Stimulated activated naive CD8-positive, alpha-beta T cell treated with anti-CD3 and anti-CD28 coated beads, Interleukin-15, amount 100 ng/mL, for 72 hours (primary cell): ENCODE results near the gene FBXO11.
"Not testable (repeated sequence)": the region's sequence is repeated elsewhere in the genome, so short reads cannot be mapped to it uniquely, and the experiment has no call there.

Experiments
- ATAC-seq: fragments of 150-1000 bp; cut with Tn5 transposase; 2 replicates; pipeline ENCODE4 v1.10.0; 2021; ENCODE audit warnings: mild to moderate bottlenecking, moderate library complexity
- DNase-seq, 2 donors: peaks; one replicate each; pipeline ENCODE4 v3.0.0; 2021 to 2022
- H3K27ac Mint-ChIP-seq, 2 donors: one replicate each; pipeline ENCODE4 v1.8.0; 2022; ENCODE audit warnings: mild to moderate bottlenecking in 2 of 2, mixed read lengths in 2 of 2, moderate library complexity in 2 of 2
- H3K27me3 Mint-ChIP-seq: one replicate; pipeline ENCODE4 v1.8.0; 2022; ENCODE audit warnings: mixed read lengths
- H3K4me1 Mint-ChIP-seq: one replicate; pipeline ENCODE4 v1.8.0; 2022; ENCODE audit warnings: mild to moderate bottlenecking, mixed read lengths
- H3K4me3 Mint-ChIP-seq, 2 donors: one replicate each; pipeline ENCODE4 v1.8.0; 2022; ENCODE audit warnings: mild to moderate bottlenecking in 2 of 2, mixed read lengths in 2 of 2, moderate library complexity in 1 of 2
- H3K9me3 Mint-ChIP-seq, 2 donors: one replicate each; pipeline ENCODE4 v1.8.0; 2022; ENCODE audit warnings: mixed read lengths in 2 of 2

Gene FBXO11

DNA sequence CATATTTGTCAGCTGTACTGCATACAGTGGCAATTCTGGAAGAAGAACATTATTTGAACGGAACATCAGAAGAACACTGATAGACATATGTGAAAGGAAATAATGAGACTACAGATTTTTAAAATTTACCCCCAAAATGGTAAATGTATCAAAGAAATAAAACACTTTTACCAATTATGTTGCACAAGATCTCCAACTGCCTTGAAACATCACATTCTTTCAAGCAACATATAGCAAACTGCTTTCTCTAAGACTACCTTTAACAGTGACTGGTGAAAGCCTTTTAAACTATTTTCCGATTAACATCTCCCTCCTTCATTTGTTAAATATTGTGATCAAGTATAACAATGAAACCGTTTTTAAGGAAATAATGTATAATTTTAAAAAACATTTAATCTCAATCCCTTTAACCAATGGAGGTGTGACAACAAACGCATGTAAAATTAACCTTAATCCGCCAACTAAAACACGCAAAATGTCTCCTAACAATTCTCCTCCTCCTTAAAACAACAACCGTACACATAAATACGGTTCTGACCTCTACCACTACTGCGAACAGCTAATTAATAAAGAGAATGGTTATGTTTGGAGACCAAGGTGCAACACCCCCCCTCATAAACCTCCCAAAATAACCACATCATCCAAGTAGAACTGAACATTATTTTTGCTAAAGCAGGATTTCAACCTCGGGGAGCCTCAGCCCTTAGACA lies 2.4 kb downstream of the FBXO11 start:
- ATAC-seq: no peak
- H3K27ac Mint-ChIP-seq: peak overlapping the region; percentile 93 to 97
- no peaks in the 10 kb centered on the region for H3K9me3 Mint-ChIP-seq
- no peak for DNase-seq
- peak overlapping the region; percentile 84 to 95 for H3K4me3 Mint-ChIP-seq
- H3K4me1 Mint-ChIP-seq: peaks cover 34% of the 10 kb centered on the region
- H3K27me3 Mint-ChIP-seq: no peaks in the 10 kb centered on the region

DNA sequence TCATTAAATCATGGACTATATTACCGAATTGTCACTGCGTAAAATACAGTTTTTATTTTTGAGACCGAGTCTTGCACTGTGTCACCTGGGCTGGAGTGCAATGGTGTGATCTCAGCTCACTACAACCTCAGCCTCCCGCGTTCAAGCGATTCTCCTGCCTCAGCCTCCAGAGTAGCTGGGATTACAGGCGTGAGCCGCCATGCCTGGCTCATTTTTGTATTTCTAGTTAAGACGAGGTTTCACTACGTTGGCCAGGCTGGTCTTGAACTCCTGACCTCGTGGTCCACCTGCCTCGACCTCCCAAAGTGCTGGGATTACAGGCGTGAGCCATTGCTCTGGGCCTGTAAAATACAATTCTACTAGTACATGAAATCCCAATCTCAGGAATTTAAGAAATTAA lies 4.4 kb downstream of the FBXO11 start:
- peaks cover 45% of the 10 kb centered on the region for H3K4me1 Mint-ChIP-seq

DNA sequence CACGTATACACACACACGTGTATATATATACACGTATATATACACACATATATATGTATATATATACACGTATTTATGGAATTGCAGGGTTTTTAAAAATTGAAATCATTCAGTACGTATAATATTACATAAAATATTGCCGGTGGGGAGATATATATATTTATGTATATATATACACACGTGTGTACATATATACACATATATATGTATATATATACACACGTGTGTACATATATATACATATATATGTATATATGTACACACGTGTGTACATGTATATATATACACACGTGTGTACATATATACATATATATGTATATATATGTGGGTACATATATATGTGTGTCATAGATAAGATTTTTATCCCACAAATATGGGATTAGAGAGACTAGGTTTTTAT lies 5.4 kb downstream of the FBXO11 start:
- ATAC-seq: no peak
- H3K4me1 Mint-ChIP-seq: peaks cover 56% of the 10 kb centered on the region
- no peaks in the 10 kb centered on the region for H3K9me3 Mint-ChIP-seq
- no peak overlapping the region for H3K27ac Mint-ChIP-seq
- H3K4me3 Mint-ChIP-seq: no peak overlapping the region
- DNase-seq: no peak
- H3K27me3 Mint-ChIP-seq: no peaks in the 10 kb centered on the region

More for the DNA sequence above, 4.4 kb downstream of the FBXO11 start:
- not testable (repeated sequence) for H3K27me3 Mint-ChIP-seq, DNase-seq, H3K27ac Mint-ChIP-seq, H3K4me3 Mint-ChIP-seq, ATAC-seq, H3K9me3 Mint-ChIP-seq

DNA sequence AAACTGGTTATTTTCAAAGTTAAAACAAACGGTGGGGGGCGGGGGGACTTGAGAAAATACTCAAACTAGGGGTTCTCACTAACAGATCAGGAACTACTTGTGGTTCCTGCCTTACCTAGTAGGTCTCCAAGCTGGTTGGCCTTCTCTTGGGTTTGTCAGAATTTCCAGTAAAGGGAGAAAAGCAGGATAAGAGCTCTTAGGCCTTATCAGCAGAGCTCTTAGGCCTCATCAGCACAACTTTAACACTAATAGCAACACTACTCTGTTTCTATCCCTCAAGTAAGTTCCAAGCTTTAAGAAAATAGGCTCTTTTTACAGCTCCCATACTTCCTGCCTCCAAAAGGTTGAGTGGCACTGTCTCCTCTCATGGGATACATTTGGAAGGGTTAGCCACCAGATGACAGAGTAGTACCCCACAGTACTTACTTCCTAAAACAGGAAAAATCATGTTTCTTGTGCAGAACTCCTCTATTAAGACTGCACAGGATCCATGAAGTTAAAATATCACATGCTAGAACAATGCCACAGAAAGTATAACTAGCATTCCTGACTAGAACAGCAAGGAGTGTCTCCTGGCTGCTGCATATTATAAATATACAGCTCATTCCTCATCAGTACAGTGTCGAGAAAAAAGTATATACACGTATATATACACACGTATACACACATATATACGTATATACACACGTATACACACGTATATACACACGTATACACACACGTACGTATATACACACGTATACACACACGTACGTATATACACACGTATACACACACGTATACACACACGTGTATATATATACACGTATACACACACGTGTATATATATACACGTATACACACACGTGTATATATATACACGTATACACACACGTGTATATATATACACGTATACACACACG lies 6.1 kb downstream of the FBXO11 start:
- Mint-ChIP-seq H3K9me3 (no peaks in the 10 kb centered on the region), H3K27me3 (no peaks in the 10 kb centered on the region), H3K4me3 (peak overlapping the region in 1 of 2 donors; percentile 58), H3K4me1 (peaks cover 62% of the 10 kb centered on the region), H3K27ac (no peak overlapping the region)
- no peak for DNase-seq
- no peak for ATAC-seq

DNA sequence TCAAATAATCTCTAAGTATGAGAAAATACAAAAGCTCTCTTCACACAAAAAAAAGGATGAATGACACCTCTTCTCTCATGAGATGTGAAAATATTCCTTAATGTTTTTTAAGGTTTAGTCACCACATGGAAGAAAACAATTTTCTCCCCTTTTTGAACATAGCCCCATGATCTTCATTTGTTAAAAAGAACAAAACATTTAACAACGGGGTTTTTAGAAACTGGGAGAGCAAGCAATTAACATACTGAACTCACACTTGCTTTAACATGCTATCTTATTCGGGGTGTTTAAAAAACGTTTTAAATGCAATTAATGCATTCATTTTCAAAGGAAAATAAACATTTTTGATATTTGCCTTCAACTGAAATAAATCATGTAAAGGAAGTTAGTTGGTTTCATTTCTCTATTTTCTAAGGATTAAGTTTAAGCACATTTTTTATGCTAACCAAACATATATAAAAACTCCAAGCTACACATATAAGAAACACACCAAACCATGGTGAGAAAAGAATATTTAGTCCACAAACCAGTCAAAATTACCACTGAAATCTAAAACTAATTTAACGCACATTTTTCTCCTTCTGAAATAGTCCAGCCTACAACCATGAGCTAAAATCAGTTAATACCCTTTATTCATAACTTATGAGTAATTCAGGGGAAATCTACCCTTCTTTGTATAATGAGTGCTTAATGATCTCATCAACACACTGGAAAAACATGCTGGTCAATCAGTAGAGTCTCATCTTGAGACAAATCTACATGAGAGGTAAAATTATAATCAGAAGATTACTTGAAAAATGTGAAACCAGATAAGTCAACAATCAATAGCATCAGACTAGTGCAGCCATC lies 8.2 kb downstream of the FBXO11 start:
- DNase-seq (no peak), ATAC-seq (peak; percentile 90)
- peak overlapping the region; percentile 55 to 56 for H3K4me3 Mint-ChIP-seq
- H3K27me3 Mint-ChIP-seq: no peaks in the 10 kb centered on the region
- H3K27ac Mint-ChIP-seq: peak overlapping the region in 1 of 2 donors; percentile 75
- peaks cover 72% of the 10 kb centered on the region for H3K4me1 Mint-ChIP-seq
- H3K9me3 Mint-ChIP-seq: no peaks in the 10 kb centered on the region

DNA sequence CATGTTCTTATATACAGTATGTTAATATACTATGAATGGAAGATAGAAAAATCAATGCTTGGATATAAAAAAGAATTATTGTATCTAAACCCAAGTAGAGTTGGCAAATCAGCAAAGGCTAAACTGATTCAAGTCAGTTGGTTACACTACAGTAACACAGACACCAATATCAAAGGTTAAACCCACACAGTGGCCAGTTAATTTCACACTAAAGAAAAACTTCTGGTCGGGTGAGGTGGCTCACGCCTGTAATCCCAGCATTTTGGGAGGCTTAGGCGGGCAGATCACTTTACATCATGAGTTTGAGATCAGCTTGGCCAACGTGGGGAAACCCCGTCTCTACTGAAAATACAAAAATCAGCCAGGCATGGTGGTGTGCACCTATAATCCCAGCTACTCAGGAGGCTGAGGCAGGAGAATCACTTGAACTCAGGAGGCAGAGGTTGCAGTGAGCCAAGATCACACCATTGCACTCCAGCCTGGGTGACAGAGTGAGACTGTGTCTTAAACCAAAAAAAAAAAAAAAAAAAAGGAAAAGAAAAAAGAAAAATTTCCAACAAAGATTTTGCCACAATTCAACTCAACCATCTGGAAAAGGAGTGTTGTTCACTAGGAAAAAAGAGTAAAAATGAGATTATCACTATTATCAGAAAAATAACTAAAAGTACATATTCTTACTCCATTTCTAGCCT lies 9.0 kb downstream of the FBXO11 start:
- not testable (repeated sequence) for ATAC-seq, DNase-seq
- peak overlapping the region; percentile 55 to 56 for H3K4me3 Mint-ChIP-seq

DNA sequence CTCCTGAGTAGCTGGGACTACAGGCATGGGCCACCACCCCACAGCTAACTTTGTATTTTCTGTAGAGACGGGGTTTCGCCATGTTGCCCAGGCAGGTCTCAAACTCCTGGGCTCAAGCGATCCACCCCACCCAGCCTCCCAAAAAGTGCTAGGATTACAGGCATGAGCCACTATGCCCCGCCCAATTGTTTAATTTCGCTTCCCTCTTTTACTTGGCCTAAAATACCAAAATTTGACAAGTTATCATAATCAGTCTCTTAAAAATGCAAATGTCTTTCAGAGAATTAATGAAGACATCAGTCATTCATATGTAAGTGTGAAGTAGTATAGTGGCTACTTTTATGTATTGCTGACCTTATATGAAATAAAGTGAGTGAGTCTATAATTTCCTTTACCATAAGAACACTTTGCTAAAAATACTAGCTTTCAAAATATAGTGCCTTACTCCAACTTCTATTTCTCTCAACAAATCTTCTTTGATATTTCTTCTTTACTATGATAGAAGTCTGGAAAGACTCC lies 9.8 kb downstream of the FBXO11 start:
- Mint-ChIP-seq H3K4me1 (peaks cover 74% of the 10 kb centered on the region), H3K27ac (peak overlapping the region in 1 of 2 donors; percentile 86), H3K27me3 (no peaks in the 10 kb centered on the region), H3K9me3 (no peaks in the 10 kb centered on the region), H3K4me3 (peak overlapping the region; percentile 9 to 45)
- ATAC-seq: no peak
- no peak for DNase-seq

More for the DNA sequence above, 9.0 kb downstream of the FBXO11 start:
- not testable (repeated sequence) for H3K27me3 Mint-ChIP-seq, H3K9me3 Mint-ChIP-seq
- Mint-ChIP-seq H3K4me1 (peaks cover 73% of the 10 kb centered on the region), H3K27ac (peak overlapping the region in 1 of 2 donors; percentile 87)

DNA sequence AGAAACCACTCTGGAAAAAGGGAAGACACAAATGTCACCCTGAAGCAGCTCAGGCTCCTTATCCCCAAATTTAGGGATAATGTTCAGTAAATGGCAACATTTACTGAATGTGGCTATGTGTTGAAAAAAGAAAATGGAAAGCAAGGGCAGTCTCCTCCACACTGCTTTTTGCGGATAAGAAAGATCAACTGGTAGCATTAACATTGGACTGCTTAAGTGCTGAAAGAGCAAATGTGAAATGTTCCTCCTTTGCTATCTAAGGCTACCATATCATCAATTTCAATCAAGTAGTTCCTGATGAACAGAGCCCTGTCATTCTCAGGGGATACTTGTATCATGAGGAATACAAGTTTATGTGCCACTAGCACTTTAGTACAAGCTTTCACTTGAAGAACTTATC lies 12.5 kb downstream of the FBXO11 start:
- DNase-seq: no peak
- Mint-ChIP-seq H3K27ac (no peak overlapping the region), H3K9me3 (no peaks in the 10 kb centered on the region), H3K4me1 (peaks cover 80% of the 10 kb centered on the region), H3K4me3 (no peak overlapping the region), H3K27me3 (no peaks in the 10 kb centered on the region)
- ATAC-seq: no peak

DNA sequence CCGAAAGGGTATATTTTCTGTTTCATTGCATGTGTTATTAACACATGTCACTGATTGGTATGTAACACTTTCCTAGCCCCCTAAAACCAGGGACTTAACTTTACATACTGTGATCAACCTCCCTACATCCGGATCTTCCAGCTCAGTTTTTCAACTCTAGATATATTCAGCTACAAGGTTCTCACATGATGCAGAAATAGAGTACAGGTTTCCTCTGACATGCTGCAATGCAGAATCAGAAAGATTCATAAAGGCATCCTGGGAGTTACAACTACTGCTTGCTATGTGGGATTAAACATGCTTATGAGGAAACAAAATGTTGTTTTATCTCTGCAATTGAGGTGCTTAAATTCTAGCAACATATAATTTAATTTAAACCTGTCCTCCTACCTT lies 14.0 kb downstream of the FBXO11 start:
- ATAC-seq: no peak
- Mint-ChIP-seq H3K4me3 (peak overlapping the region in 1 of 2 donors; percentile 2), H3K27me3 (no peaks in the 10 kb centered on the region), H3K4me1 (peaks cover 75% of the 10 kb centered on the region), H3K9me3 (no peaks in the 10 kb centered on the region), H3K27ac (no peak overlapping the region)
- DNase-seq: no peak

DNA sequence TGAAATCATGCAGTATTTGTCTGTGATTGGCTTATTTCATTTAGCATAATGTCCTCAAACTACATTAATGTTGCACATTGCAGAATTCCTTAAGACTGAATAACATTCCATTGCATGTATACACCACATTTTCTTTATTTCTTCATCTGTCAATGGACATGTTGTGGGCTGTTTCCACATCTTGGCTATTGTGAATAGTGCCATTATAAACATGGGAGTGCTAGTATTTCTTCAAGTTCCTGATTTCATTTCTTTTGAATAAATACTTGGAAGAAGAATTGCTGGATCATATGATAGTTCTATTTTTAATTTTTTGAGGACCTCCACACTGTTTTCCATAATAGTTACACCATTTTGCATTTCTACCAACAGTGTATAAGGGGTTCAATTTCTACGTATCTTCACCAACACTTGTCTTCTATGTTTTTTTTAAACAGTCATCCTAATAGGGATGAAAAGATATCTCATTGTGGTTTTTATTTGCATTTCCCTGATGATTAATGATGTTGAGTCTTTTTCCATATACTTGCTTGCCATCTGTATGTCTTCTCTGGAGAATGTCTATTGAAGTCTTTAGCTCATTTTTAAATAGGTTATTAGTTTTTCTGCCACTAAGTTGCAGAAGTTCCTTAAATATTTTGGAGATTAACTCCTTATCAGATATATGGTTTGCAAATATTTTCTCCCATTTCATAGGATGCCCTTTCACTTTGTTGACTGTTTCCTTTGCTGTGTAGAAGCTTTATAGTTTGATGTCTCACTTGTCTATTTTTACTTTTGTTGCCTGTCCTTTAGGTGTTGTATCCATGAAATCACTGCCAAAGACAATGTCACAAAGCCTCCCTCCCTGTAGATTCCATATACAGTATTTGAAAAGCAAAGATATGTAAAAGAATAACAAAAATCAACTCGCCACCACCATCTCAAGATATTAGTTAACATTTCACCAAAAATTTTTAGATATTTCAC lies 14.6 kb downstream of the FBXO11 start:
- peaks cover 69% of the 10 kb centered on the region for H3K4me1 Mint-ChIP-seq
- H3K27ac Mint-ChIP-seq: no peak overlapping the region
- no peaks in the 10 kb centered on the region for H3K9me3 Mint-ChIP-seq
- H3K4me3 Mint-ChIP-seq: peak overlapping the region in 1 of 2 donors; percentile 2
- no peaks in the 10 kb centered on the region for H3K27me3 Mint-ChIP-seq
- ATAC-seq: no peak
- DNase-seq: no peak

DNA sequence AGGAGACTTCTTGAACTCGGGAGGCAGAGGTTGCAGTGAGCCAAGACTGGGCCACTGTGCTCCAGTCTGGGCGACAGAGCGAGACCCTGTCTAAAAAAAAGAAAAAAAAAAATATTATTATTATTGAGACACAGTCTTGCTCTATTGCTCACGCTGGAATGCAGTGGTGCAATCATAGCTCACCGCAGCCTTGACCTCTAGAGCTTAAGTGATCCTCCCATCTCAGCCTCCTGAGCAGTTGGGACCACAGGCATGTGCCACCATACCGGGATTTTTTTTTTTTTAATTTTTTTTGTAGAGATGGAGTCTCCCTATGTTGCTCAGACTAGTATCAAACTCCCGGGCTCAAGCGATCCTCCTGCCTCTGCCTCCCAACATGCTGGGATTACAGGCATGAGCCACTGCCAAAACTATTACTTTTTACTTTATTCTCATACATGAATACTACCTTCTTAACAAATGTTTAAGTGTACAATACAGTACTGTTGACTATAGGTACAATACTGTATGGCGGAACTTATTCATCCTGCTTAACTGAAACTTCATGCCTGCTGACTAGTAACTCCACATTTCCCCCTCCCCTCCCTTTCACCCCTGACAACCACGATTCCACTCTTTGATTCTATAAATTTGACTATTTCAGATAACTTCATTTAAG lies 15.5 kb downstream of the FBXO11 start:
- Mint-ChIP-seq H3K4me1 (peaks cover 62% of the 10 kb centered on the region), H3K27ac (no peak overlapping the region), H3K9me3 (no peaks in the 10 kb centered on the region), H3K4me3 (no peak overlapping the region), H3K27me3 (no peaks in the 10 kb centered on the region)
- ATAC-seq: no peak
- no peak for DNase-seq

DNA sequence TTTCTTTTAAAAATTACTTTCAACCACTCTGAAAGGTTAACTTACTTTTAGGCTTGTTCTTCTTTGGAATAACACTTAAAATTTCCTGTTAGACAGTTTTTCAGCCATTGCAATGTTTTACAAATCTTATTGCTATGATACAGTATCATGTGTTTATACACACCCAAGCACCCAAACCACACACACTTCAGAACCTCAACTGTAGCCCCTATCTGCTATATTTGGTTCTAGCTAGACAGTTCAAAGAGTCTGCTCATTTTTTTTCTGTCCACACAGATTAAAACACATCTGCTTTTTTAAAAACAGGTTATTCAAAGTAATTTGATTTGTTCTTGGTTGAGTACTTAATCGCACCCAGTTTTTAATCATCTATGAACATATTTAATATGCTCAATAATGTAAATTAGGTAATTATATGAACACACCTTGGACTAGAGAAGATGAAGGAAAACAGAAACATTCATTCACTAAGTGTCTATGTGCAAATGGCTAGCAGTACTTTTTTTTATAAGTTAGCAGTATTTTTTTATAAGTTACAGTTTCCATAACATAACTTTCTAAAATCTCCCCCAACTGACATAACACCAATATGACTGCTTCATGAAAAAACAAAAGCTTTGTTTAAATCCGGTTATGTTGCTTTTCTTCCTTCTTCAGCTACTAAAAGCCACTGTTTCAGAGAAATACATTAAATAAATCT lies 17.6 kb downstream of the FBXO11 start:
- Mint-ChIP-seq H3K4me1 (peaks cover 53% of the 10 kb centered on the region), H3K9me3 (no peaks in the 10 kb centered on the region), H3K4me3 (peak overlapping the region; percentile 21 to 42), H3K27me3 (no peaks in the 10 kb centered on the region), H3K27ac (peak overlapping the region in 1 of 2 donors; percentile 81)
- ATAC-seq (peak; percentile 85), DNase-seq (no peak)

DNA sequence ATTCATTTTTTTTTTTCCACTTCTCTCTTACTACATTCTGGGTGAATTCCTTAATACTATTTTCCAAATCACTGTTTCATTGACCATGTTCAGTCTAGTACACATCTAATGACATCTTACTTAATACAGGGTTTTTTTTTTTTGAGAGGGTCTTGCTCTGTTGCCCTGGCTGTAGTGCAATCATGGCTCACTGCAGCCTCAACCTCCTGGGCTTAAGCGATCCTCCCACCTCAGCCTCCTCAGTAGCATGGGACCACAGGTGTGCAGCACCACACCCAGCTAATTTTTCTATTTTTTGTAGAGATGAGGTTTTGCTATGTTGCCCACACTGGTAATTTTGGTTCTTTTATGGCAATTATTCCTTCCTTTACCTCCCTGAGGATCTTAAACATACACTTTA lies 29.4 kb downstream of the FBXO11 start:
- no peak for DNase-seq
- ATAC-seq: no peak
- H3K4me1 Mint-ChIP-seq: peaks cover 53% of the 10 kb centered on the region
- no peak overlapping the region for H3K4me3 Mint-ChIP-seq
- no peaks in the 10 kb centered on the region for H3K27me3 Mint-ChIP-seq
- no peaks in the 10 kb centered on the region for H3K9me3 Mint-ChIP-seq
- no peak overlapping the region for H3K27ac Mint-ChIP-seq
